Activated CD4-positive, CD25-positive, alpha-beta regulatory T cell treated with anti-CD3 and anti-CD28 coated beads, Interleukin-2, amount 50 U/mL, for 72 hours (primary cell): ENCODE data around the gene IQGAP3.

Experiments used
- DNase-seq: peaks from one replicate; pipeline ENCODE4 v3.0.0; 2021

IQGAP3 gene

DNA sequence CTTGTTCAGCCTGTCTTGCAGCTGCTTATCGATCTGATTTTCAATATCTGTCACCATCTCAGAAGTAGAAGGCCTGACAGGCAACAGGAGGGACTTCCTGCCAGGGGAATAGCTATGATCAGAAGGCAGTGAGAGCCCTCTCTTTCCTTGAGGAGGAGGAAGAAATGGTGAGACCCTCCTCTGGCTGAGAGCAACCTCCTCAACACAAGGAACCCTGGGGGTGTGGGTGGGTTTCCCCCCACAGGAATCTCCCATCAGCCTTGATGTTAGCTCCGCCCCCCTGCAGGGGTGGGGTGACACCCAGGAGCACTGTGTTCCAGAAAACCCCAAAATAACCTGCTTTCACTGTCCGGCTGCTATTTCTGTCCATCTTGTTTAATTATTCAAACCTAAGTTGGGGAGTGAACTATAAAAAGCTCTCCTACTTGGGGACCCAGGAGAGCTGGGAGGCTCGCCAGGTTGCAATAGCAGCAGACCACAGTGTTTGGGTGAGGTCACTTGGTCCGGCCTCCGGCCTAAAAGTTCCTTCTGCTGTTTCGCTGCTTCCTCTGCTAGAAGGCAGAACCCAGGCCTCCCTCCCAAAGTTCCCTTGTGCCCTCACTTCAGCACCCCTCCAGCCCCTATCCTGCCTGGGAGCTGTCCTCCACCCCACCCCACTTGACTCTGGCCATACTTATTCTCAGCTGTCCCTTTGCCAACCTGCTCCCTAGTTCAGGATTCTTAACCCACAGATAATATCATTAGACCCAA is 64.0 kb downstream of the IQGAP3 start:
- DNase-seq, result no peak

DNA sequence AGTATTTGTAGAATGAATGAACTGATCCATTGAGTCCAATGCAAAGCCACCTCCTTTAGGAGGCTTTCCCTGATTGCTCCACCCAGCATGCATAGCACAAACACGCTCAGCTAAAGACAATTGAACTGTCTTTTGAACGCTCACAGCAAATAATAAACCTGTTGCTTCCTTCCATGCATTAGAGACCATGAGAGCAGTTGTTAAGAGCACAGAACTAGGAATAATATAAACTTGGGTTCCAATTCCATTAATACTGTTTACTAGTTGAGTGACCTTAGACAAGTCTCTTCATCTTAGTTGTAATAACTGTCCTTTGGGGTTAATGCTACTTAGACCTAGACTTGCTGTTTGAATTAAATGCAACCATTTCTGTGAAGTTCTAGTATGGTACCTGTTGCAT is 65.9 kb downstream of the IQGAP3 start:
- no peak for DNase-seq

DNA sequence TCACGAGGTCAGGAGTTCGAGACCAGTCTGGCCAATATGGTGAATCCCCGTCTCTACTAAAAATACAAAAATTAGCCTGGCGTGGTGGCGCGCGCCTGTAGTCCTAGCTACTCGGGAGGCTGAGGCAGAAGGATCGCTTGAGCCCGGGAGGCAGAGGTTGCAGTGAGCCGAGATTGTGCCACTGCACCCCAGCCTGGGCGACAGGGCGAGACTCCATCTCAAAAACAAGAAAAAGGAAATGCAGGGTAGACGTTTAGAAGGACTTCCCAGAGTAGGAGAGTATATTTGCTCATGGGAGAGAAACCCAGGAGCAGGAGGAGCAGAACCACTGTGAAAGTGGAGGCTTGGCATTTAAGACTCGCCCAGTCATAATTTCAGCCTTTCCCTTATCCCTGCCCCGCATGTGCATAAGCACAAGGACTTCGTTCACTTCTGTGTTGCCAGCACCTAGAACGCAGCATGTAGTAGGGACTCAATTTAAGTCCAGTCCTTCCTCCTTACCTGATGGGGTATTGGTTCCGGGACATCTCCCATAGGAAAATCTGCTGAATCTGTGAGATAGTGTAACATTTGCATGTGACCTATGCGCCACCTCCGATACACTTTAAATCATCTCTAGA is 66.6 kb downstream of the IQGAP3 start:
- no peak for DNase-seq

DNA sequence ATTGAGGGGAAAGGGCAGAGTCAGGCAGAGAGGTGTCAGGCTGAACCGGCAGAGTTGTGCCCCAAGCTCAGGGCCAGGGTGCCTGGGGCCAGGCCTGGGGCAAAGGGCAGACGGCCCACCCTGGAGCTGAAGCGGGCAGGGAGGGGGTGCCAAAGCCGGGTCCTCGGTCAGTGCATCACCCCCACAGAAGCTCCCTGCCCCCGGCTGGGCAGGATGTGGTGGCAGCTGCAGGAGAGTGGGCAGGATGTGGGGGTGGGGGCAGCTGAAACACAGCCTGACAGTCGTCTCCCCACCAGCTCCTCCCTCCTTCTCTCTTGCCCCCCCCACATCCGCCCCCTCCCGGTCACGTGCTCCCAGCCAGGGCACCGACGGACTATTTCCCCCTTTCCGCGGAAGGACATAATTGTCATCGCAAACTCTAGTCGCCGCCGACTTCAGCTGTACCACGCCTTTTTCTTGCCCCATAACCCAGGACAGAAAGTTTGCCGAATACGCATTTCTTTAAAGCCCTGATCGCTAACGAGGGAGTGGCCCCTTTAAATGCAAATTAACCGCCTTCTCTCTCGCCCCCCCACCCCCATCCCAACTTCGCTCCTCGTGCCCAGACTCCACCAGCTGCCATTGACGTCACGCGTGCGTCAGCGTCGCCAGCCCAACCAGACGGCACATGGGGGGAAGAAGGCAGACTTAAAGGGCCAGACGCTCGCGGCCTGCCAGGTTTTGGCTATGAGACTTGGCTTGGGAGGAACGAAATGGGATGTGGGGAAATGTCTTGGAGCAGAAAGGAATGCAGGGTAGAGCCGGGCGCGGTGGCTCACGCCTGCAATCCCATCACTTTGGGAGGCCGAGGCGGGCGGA is 67.3 kb downstream of the IQGAP3 start:
- peak; percentile 90 for DNase-seq

DNA sequence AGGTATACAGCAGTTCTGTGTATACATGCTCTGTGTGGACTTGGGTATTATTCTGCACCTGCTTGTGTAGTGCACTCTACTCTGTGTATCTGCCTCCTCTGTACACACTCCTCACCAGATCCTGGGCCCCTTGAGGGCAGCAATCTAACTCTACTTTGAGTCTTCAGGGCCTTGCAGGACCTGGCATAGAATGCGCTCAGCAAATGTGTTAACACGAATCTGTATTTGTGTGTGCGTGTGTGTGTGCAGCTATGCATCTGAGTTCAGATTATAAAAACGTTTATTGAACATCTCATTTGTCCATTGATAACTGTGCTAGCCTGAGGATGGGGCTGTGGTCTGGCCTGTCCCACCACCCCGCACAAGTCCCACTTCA is 67.9 kb downstream of the IQGAP3 start:
- no peak for DNase-seq

DNA sequence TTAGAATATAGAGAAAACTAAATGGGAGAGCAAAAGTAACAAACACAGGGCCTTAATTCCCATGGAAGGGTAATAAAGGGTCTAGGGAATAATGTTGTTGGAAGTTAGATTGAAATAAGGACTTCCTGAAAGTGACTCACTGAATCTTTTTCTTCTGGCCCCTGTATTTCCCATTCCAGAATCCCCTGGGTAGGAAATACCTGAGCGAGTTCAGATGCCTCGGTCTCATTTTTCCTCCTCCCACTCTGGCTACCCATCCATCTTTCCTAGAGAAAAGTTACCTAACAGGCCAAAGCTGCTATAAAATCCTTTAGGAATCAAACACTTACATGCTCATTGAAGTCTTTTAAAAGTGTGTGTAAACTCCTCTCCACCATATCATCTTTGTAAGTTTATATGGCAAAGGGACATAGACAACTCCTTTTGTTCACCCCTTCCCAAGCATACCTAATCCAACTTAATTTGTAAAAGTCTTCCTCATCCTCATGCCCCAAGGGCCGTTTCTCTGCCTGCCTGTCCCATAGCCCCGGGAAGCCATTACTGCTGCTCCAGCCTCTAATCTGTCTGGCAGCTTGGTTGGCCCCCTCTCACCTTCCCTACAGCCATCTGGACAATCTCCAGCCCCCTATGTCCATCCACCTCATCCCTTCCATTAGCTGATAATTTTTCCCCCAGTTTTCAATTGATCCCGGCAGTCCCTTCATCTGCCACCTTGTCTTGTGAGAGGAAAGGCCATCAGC is 68.5 kb downstream of the IQGAP3 start:
- DNase-seq, result no peak

DNA sequence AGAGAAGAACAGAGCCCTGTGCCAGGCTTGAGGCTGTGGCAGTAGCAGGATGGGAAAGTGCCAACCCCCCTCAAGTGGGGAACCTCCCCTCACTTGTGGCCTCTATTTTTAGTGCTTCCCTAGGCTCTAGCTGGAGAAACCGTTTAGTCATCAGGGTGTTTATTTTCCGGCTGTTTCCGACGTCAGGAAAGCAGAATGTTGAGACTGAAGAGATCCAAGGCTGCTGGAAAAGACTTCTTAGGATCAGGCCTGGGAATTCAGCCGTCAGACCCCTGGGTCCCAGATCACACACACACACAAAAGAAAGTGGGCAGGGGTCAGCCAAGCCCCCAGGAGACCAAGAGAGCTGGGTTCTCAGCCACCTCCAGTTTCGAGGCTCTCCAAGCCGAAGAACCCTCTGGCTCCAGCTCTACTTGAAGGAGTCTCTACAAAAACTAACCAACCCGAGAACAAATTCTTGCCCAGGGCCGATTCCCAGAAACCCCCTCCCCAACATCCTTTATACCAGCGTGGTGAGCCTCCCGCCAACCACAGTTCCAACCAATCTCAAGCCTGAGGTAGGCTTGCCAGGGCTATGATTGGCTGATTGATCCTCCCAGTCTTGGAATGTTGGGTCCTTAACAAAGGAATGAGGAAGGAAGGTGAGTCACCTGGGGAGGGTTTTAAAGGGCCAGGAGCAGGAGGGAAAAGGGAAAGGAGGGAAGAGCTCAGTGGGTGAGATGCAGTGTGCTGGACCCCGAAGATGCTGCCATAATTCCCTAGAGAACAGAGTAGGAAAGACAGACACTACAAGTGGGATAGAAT is 69.3 kb downstream of the IQGAP3 start:
- no peak for DNase-seq

DNA sequence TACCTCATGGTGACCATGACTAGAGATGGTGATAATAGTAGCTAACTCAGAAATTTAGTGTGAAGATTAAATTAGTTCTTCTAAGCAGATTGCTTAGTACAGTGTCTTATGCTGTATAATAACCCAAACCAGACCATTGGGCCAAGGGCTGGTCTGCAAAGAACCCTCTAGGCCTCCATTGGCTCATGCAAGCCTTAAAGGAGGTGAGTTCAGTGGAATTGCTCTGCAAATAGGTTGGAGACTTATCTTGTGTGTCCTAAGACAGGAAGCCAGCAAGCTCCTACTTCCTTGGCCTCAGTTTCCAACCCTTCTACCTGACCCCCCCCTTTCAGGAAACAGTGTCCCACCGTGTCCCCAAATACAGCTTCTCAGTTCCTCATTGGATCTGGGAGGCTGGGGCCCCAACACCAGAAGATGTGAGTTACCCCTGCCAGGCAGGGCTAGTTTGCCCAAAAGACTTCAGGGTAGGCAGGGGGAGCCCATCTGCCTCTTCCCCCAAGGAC is 69.9 kb downstream of the IQGAP3 start:
- DNase-seq, result no peak

DNA sequence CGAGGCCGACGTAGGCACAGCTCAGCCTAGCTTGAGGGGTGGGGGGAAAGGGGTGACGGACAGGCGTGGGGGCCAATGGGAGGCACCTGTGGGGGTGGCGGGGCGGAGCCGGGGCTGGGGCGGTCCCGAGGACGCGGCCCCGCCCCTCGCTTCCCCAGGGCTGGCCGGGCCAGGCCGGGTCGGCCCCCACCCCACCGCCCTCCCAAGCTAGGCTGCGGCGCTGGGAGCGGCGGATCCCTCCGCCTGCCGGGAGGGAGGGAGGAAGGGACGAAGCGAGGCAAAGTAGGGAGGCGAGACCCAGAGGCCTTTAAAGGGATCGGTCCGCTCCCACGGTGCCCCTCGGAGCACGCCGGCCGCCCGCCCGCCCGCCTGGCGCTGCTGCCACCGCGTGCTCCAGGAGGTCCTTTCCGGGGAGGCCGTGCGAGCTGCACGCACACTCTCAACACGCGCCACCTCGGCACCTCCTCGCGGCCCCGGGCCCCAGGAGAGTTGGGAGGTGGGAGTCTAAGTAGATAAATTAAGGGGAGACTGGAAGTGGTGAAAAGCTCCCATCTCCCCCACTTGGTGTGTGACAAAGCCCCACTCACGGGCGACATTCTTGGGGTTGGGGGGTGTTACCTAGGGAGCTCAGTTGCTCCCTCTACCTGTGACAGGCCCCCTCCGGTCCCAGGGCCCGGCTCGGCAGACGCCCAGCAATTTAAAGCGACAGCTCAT is 71.4 kb downstream of the IQGAP3 start:
- peak; percentile 94 for DNase-seq

DNA sequence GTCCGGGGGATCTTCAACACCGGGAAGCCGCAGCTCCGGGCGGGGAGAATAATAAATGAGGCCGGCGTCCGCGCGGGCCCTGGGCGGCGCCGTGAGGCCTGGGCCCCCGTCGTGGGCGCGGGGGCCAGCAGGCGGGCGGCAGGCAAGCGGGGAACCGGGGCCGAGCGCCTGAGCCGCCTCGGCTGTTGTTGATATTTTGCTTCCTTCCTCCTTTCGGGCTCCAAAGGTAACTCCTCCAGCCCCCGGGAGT is 71.9 kb downstream of the IQGAP3 start, which contains the start of gene MEF2D:
TSS of gene MEF2D (minus strand) at position 233 of the 250 bp plus-strand sequence. CDS start 17,483 bp downstream, outside the sequence.
- no peak for DNase-seq

DNA sequence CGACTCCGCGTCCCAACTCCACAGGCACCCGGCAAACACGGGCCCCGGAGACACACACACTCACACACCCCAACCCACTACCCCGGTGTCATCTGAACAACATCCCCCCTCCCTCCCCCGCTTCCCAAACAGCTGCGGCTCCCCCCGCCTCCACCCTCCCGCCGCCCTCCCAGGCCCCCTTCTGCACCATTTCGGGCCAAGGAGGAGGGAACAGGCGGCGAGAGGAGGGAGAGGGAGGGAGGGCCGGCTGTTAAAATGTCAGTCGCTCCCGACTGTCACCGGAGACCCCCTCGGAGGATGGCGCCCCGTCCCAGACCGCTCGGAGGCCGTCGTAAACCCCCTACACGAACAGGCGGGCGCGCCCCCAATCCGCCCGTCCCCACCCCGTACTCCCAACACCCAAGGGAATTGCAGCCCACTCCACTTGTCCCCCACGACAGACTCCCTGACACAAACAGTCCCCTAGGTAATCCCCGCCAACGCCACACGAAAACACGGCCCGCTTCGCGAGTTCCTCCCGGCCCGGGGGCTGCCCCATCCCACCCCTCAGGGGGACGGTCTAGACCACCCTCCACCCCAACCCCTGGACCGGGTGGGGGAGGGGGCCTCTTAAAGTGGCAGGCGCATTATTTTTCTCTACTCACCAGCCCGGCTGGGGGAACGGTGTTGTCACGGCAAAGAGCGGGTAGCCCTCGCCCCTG is 72.4 kb downstream of the IQGAP3 start:
- no peak for DNase-seq

DNA sequence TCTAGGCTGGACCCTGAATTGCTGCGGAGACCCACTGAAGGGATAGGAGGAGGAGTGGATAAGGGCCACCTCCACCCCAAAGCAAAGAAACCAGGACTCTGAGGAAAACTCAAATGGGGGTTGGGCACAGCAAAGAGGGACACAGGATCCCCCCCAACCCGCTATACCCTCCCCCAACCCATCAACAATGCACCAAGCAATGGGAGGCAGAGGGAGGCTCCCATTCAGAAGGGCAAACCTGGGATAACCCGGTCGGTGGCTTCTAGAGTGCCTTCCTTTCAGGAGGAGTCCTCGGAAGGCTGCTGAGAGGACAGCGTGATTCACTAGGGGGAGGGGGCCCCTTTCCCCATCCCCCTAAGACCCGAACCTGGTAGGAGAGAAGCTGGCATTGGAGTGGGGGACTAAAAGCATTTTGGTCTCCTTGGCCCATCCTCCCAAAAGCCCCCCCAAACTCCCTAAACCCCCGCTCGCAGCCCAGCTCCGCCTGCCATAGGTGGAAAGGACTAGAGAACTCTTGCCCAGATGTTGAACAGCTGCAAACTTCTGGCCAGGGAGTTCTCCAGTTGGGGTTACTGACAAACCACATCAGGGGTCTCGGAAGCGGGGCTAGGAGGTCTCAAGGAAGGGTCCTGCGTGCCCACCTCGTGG is 73.0 kb downstream of the IQGAP3 start:
- no peak for DNase-seq

DNA sequence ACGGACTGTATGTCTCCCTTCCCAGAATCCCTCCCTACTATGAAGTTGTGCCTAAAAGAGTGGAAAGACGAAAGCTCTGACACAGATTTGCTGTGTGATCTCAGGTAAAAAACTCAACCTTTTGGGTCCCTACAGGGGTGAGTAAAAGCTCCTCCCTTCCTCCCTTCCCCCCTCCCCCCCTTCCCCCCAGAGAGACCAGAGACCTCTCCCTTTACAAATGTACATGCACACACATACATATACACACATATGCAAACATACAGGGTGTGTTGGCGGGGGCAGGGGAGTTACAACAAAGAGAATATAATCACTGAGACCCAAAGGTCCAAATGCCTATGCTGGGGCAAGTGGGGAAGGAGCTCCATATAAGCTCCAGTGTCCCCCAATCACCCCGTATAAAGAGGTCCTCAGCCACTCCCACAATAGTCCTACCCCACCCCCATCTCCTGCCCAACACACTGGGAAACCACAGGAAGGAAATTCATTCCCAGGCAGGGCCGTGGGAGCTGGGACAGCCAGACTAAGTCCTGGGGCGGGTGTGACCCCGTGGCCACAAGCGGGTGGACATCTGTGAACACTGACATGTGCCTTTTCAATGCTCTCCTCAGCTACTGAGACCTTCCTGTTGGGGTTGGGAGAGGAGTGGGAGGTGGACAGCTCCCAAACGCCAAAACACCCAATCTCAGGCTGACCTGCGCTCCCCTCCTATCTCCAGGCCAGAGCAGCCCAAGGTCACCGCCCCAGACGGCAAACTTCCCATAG is 73.8 kb downstream of the IQGAP3 start:
- DNase-seq, result no peak

DNA sequence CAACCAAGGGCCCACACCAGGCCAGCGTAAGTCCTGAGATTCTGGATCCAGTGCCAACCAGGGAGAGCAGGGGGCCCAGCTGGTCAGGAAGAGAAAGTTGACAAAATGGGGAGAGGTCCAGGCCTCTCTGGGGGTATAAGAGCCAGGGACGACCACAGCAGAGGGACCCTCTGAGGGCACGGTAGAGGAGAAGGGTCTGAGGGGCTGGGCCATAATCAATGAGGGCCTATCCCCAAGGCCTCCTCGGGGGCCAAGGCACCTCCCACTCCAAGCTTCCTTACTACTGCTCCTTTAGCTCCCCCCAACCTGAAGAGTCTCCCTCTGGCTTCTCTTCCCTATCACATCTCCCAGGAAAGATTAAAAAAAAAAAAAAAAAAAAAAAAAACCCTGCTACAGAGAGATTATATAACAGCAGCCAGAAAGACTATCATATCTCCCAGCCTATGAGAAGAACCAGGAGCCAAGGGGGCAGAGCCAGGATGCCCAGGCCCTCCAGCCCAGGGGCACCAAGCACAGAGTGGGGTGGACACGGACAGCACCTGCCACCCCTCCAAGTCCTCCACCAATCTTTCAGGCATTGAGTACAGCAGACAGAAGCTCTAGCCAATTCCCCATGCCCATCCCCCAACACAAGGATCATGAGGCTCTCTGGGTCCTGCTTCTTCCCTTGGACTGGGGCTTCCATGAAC is 74.5 kb downstream of the IQGAP3 start:
- no peak for DNase-seq

DNA sequence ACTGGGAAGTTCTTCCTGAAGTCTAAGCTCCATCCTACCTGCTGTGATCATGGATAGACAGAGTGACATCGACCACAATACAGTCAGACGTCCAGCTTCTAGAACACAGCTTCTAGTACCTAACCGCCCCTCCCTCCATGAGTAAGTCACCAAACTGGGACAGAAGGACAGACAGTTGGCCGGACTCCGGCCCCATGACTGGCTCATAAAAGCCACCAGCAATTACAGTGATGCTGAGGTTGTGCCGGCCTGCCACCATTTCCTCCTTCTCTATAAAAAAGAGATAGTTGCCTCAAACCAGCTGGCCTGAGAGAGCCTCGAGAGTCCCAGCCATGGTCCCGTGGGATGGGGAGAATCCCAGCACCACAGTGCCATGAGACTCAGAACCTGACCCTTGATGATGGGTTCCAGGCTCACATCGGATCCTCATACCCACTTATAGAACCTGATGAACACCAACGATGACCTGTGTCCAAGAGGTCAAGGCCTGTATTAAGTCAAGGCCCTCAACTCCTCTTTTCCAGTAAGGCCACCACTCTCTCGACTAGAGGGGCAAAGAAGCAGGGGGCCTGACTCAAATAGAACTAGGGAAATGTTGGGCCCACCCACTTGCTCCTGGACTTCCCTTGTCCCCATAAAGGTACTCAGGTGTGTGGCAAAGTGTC is 75.2 kb downstream of the IQGAP3 start:
- no peak for DNase-seq

DNA sequence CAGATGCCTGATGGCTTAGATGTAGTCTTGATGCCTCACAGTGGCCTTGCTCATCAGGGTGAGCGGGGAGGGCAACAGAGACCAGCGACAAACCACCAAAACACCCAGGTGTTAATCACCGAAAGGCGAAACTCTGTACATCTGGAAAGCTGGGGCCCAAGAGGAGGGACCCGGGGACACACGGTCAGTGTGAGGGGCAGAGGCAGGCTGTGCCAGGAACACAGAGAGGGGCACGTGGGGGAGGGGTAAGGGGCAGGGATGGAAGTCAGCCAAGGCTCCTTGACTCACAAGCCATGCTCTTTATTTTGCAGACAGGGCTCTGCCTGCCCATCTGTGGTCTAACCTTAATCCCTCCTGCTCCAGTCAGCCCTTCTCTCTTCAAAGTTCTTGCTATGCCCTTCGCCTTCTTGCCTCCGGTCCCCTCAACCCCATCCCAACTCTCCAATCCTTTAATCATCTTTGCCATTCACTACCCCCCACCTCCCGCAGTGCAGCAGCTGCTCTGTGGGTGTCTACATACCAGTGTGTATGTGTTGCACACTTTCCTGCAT is 76.1 kb downstream of the IQGAP3 start:
- DNase-seq, result no peak

DNA sequence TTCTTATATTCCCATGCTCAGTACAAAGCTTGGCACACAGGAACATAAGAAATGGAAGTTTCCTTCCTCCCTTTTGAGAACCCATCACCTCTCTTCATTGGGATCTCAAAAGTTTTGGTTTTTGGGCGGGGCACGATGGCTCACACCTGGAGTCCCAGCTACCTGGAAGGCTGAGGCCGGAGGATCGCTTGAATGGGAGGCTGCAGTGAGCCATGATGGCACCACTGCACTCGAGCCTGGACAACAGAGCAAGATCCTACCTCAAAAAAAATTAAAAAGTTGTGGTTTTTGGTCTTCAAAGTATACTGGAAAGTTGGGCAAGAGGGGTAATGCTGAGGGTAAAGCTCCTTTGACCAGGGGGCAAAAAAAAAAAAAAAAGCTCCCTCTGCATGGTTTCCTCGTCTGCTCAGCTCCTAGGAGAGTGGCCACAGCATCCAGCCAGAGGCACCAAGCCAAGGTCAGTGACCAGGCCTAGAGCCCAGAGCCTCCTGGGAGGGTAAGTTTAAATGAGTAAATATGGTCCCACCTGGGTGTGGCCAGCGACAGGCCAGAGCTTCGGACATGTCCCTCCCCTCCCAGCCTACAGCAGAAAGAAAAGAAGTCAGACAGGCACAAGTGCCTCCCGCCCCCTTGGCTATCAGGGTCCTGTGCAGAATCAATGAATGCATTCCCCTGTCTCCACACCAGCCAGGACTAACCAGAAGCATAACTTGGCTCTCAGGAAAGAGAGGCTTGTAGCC is 76.8 kb downstream of the IQGAP3 start:
- DNase-seq, result no peak
